ENCODE measurements around the gene ZKSCAN5.

ZKSCAN5 gene

GRCh38 chr7:99504603-99505323 lies at the start of gene ZKSCAN5:
TSS of gene ZKSCAN5 (plus strand) at chr7:99504662. CDS start at chr7:99506045, 1,383 bp downstream.
- DNase-seq, result peak; percentile 96

DNA sequence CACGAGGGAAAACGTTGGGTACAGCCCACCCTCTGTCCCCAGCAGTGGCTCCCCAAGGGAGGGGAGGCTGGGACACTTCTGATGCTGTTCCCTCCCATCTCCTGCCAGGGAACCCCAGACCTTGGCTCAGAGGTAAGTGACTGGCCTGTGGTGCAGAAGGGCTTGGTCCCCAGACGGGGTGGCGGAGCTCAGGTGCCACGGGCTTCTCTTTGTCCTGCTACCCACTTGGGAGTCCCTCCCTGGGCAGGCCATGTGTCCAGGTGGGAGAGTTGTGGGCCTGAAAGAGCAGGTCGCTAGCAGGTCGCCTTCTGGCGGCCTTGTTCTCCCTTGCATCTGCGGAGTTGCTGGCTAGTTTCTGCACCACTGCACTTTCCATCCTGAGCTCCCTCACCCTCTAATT lies 48.6 kb upstream of the ZKSCAN5 start:
- no peak for DNase-seq

- no peak for DNase-seq
These were observed 48.2 kb upstream of the ZKSCAN5 start for GRCh38 chr7:99456288-99456687.

GRCh38 chr7:99457050-99457649 lies 47.3 kb upstream of the ZKSCAN5 start:
- no peak for DNase-seq

GRCh38 chr7:99457650-99458493 lies 46.6 kb upstream of the ZKSCAN5 start:
- DNase-seq, result no peak

DNA sequence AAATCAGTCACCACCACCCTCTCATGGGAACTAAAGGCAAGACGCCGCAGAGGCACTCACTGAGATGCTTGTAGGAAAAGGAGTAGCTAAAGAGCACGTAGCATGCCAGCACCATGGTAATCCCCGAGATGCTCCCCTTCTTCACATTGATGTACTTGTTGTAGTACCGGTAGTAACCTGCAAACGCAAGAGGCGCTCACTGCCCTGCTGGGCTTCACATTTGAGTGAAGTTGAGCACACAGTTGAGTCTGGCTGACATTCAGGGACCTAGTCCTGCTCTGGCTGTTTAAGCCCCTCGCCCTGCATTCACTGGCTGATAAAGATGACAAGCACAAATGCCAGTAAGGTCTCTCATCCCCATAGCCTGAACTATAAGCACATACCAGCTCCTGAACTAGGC lies 45.4 kb upstream of the ZKSCAN5 start:
- DNase-seq, result no peak

DNA sequence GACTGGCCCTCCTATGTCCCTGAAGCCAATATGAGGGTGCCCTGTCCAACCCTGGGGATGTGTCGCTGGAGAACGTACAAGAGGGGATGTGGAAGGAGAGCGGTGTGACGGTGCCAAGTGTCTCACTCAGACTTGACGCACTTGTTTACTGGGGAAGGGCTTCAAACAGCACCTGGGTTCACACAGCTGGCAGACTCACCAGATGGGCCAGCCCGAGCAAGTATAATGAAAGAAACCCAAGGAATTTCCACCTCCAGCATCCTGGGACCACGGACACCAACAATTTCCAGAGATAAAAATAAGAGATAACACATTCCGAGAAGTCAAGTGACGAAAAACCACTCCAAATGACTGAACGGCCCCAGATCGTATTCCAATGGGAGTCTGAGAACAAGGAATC lies 43.8 kb upstream of the ZKSCAN5 start:
- no peak for DNase-seq

- no peak for DNase-seq
These were observed 43.2 kb upstream of the ZKSCAN5 start for GRCh38 chr7:99461221-99461620.

- DNase-seq, result no peak
These were observed 39.1 kb upstream of the ZKSCAN5 start for GRCh38 chr7:99465421-99465768.

DNA sequence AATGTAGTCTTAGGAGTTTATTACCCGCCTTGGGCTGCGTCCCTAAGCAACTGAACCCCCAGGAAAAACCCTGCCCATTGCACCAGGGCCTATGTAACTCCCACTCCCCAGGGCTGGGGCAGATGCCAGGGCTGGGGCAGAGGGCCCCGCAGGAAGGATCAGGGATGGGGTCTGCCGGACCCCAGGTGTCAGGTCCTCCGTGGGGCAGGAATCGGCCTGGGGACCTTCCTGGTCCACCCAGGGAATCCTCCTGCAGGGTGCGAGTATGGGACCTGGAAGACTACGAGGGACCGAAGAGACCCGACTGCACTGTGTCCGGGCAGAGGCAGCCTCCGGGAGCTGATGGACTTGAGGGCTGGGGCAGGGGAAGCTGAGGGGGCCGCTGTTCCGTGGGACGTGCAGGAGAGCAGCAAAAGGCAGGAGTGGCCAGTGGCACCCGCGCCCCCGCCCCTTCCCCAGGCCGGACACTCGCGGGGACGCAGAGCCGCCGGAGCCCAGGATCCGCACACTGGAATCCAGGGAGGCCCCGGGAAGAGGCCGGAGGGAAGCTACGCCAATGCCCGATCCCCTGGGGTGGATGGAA lies 36.0 kb upstream of the ZKSCAN5 start:
- no peak for DNase-seq

GRCh38 chr7:99469381-99470065 lies 34.9 kb upstream of the ZKSCAN5 start:
- no peak for DNase-seq

DNA sequence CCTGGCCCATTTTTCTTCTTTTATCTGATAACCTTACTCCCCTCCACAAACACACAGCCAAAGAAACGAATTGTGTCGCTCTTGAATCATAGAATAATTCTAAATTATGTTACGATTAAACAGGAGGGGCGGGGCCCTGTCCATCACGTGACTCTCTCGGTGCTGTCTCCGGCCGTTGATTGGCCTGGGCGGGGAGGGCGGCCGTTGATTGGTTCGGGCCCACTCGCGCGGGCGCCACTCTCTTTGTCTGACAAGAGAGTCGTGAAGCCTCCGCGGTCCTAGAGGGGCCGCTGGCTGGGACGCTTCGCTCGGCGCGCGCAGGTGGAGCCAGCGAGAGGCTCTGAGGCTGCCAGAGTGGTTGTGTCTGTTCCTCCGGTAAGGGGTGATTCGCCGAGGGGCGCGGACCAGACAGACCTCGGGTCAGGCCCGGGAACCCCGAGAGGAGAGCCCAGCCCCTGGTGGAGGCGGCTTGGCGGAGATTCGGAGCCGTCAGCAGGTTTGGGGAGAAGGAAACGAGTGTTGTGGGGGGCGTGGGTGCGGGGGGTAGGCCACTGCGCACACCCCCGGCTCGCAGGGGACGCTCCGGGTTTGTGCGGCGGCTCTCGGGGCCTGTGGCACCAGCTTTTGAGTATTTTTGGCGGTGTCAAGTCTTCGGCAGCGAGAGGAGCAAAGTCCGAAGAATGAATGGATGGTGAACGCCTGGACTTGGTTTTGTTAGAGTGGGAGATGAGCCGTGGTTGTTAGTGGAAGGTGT lies 31.7 kb upstream of the ZKSCAN5 start, which contains the start of gene ZNF789:
Gene ZNF789 (plus strand): TSS at position 330 of the 754 bp plus-strand sequence. CDS start 3,567 bp downstream, outside the sequence.
- DNase-seq, result peak; percentile 98

- no peak for DNase-seq
These were observed 31.2 kb upstream of the ZKSCAN5 start for GRCh38 chr7:99473315-99473596.

GRCh38 chr7:99476107-99476506 lies 28.4 kb upstream of the ZKSCAN5 start:
- DNase-seq, result no peak

GRCh38 chr7:99478464-99479440 lies 25.7 kb upstream of the ZKSCAN5 start:
- DNase-seq, result no peak

DNA sequence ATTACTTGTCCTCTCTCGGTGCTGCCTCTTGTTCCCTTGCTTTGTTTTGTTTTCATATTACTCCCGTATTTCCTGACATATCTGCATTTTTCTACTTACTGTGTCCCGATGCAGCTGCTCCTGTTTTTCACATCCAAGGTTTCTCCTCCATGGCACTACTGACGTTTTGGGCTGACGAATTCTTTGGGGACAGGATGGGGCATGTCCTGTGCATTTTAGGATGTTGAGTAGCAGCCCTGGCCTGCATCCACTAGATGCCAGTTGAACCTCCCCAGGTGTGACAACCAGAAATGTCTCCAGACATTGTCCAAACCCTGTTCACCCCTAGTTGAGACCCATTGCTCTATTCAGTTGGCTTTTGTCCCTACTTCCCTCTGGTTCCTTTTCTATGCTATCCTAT lies 19.4 kb upstream of the ZKSCAN5 start:
- no peak for DNase-seq

- DNase-seq, result no peak
These were observed 15.2 kb upstream of the ZKSCAN5 start for GRCh38 chr7:99489235-99489634.

DNA sequence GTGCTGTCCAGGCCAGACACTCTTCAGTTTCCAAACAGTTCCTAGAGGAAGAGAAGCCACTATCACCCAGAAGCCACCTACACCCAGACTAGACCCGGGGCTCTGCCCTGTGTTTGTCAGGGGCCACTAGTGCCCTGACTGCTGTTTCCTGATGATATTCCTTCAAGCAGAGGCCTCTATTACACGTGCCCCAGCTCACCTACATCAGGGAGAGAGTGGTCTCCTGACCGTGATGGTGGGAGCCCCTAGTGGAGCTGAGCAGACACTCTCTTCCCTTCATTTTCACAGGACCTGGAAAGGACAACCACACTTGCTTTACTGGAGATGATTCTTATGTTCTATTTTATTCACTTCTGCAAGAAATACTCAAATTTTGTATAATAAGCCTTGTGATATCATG lies 13.6 kb upstream of the ZKSCAN5 start:
- no peak for DNase-seq

GRCh38 chr7:99493823-99494222 lies 10.6 kb upstream of the ZKSCAN5 start:
- DNase-seq, result no peak

GRCh38 chr7:99497766-99498545 lies 6.5 kb upstream of the ZKSCAN5 start:
- DNase-seq, result no peak
